ENCODE results near the gene CDH24. TPM values are rescaled to one million over a fixed set of nuclear protein-coding genes. Genes with fewer than 3 reads are reported as not detected.

The CDH24 gene
- total and polyA plus RNA-seq, 9 of the 15 experiments (the other 6 are each of a cell fraction or from before 2014, with no cell fraction given) = 0.04 to 16.2 (median 4.9) TPM

DNA sequence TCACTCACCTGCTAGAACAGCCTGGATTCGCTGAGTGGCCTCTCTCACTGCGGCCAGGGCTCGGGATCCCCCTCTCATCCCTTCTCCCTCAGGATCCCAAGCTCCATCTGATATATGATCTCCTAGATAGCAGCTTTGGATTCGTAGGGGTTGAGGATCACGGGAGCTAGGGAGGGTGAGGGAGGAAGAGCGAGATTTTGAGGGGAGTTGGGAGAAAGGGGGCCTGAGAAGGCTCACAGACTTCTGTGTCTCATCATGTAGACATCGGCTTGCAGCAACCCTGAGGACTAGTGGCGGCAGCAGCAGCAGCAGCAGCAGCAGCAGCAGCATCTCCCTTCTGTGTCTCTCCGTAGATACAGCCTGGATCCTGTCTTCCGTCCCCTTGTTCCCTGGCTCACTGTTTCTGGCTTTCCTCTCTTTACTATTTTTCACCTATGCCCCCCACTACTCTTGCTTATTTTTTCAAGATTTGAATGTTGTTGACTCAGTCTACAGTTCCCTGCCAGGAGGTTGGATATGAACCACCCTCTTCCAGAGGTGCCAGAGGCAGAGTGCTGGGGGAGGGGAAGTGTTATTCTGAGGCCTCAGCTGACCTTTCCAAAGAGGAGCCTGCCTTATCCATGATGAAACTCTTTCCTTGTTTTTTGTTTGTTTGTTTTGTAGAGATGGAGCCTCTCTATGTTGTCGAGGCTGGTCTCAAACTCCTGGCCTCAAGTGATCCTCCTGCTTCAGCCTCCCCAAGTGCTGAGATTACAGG, 47.4 kb upstream of the CDH24 start, which contains the start of gene CIROP:
Gene CIROP, minus strand, starts transcription at position 399 of the 757 bp plus-strand sequence. Its CDS starts 69 bp downstream, at position 330.
- intact Hi-C loops (cut with micrococcal nuclease) = loop anchor here (5.0 kb wide), 2 partner anchors 117 to 132 kb away; no protein-coding TSS in a partner anchor
- FAIRE-seq (no peak), ATAC-seq (no peak), DNase-seq (ENCODE audit: extremely low read depth in 1 of 4, low spot score in 3 of 4) (peak in 1 of 4 experiments; percentile 6)
- Histone ChIP-seq H3K4me1 (replicated peaks in 1 of 2; ENCODE audit: control insufficient read depth in 2 of 2, insufficient read depth in 2 of 2, low read length in 2 of 2) (peaks cover 4 to 8% of the 10 kb centered on the region in 2 experiments; a peak in 4 of 5 replicates), H3K36me3 (ENCODE audit: control insufficient read depth, insufficient read depth, low read length) (no peaks in the 10 kb centered on the region), H4K20me1 (replicated peaks; ENCODE audit: control insufficient read depth, insufficient read depth, low read length) (no peaks in the 10 kb centered on the region), H3K27me3 (ENCODE audit: control insufficient read depth in 2 of 2, insufficient read depth in 2 of 2, low read length in 2 of 2) (no peaks in the 10 kb centered on the region), H3K9ac (ENCODE audit: insufficient read depth in 1 of 2, low read depth in 2 of 2, low read length in 2 of 2) (no peak within 1 kb of the TSS), H2AFZ (ENCODE audit: low read depth, low read length) (0 out of 2 replicates have a peak within 1 kb of the TSS, but pooled peaks have one; percentile 56), H3K4me2 (ENCODE audit: insufficient read depth, low read length) (no peak within 1 kb of the TSS), H3K4me3 (no peak within 1 kb of the TSS), H3K79me2 (ENCODE audit: control insufficient read depth, insufficient read depth, low read length) (no peaks in the 10 kb centered on the region), H3K9me1 (ENCODE audit: control insufficient read depth, insufficient read depth, low read length) (no peaks in the 10 kb centered on the region), H3K9me3 (replicated peaks; ENCODE audit: control insufficient read depth, insufficient read depth, low read depth, low read length) (no peaks in the 10 kb centered on the region), H3K27ac (ENCODE audit: extremely low read depth, low read depth, low read length) (no peak within 1 kb of the TSS)
- ChIA-PET POLR2A (interaction anchor here (1.5 to 1.7 kb wide), 2 partner anchors 10 to 35 kb away, joined by 6 to 15 read pairs; partner anchors contain the start of genes ACIN1 and C14orf119), CTCF (ENCODE audit: low intra/inter-chr PET ratio) (interaction anchor here (1.7 kb wide), 1 partner anchor 35 kb away, joined by 4 read pairs; no protein-coding TSS in a partner anchor)
- 17% methylated on average over 11 of the region's 11 CpGs for WGBS (ENCODE audit: insufficient coverage, low coverage, missing lambda C conversion rate)
- no TSS peak for BruUV-seq (replicated peaks)
- in situ Hi-C loops (cut with MboI) = loop anchor here (5.0 kb wide), 1 partner anchor 37 kb away; no protein-coding TSS in a partner anchor
- TF ChIP-seq PHTF2 (CRISPR knock-in tag; IDR thresholded peaks at IDR 0.05) (no peak), ZNF584 (CRISPR knock-in tag; IDR thresholded peaks at IDR 0.05; ENCODE audit: low read depth) (no peak), PURB (CRISPR knock-in tag; IDR thresholded peaks at IDR 0.05; ENCODE audit: low read depth) (no peak), DPF2 (IDR thresholded peaks at IDR 0.05) (no peak), HDAC1 (IDR thresholded peaks at IDR 0.05) (no peak), CSDE1 (IDR thresholded peaks at IDR 0.05) (no peak), ARID3A (IDR thresholded peaks at IDR 0.05; ENCODE audit: borderline replicate concordance, low read depth, low read length) (no peak), ZSCAN29 (IDR thresholded peaks at IDR 0.05) (no peak)
- TF ChIP-seq, protein P1, sequence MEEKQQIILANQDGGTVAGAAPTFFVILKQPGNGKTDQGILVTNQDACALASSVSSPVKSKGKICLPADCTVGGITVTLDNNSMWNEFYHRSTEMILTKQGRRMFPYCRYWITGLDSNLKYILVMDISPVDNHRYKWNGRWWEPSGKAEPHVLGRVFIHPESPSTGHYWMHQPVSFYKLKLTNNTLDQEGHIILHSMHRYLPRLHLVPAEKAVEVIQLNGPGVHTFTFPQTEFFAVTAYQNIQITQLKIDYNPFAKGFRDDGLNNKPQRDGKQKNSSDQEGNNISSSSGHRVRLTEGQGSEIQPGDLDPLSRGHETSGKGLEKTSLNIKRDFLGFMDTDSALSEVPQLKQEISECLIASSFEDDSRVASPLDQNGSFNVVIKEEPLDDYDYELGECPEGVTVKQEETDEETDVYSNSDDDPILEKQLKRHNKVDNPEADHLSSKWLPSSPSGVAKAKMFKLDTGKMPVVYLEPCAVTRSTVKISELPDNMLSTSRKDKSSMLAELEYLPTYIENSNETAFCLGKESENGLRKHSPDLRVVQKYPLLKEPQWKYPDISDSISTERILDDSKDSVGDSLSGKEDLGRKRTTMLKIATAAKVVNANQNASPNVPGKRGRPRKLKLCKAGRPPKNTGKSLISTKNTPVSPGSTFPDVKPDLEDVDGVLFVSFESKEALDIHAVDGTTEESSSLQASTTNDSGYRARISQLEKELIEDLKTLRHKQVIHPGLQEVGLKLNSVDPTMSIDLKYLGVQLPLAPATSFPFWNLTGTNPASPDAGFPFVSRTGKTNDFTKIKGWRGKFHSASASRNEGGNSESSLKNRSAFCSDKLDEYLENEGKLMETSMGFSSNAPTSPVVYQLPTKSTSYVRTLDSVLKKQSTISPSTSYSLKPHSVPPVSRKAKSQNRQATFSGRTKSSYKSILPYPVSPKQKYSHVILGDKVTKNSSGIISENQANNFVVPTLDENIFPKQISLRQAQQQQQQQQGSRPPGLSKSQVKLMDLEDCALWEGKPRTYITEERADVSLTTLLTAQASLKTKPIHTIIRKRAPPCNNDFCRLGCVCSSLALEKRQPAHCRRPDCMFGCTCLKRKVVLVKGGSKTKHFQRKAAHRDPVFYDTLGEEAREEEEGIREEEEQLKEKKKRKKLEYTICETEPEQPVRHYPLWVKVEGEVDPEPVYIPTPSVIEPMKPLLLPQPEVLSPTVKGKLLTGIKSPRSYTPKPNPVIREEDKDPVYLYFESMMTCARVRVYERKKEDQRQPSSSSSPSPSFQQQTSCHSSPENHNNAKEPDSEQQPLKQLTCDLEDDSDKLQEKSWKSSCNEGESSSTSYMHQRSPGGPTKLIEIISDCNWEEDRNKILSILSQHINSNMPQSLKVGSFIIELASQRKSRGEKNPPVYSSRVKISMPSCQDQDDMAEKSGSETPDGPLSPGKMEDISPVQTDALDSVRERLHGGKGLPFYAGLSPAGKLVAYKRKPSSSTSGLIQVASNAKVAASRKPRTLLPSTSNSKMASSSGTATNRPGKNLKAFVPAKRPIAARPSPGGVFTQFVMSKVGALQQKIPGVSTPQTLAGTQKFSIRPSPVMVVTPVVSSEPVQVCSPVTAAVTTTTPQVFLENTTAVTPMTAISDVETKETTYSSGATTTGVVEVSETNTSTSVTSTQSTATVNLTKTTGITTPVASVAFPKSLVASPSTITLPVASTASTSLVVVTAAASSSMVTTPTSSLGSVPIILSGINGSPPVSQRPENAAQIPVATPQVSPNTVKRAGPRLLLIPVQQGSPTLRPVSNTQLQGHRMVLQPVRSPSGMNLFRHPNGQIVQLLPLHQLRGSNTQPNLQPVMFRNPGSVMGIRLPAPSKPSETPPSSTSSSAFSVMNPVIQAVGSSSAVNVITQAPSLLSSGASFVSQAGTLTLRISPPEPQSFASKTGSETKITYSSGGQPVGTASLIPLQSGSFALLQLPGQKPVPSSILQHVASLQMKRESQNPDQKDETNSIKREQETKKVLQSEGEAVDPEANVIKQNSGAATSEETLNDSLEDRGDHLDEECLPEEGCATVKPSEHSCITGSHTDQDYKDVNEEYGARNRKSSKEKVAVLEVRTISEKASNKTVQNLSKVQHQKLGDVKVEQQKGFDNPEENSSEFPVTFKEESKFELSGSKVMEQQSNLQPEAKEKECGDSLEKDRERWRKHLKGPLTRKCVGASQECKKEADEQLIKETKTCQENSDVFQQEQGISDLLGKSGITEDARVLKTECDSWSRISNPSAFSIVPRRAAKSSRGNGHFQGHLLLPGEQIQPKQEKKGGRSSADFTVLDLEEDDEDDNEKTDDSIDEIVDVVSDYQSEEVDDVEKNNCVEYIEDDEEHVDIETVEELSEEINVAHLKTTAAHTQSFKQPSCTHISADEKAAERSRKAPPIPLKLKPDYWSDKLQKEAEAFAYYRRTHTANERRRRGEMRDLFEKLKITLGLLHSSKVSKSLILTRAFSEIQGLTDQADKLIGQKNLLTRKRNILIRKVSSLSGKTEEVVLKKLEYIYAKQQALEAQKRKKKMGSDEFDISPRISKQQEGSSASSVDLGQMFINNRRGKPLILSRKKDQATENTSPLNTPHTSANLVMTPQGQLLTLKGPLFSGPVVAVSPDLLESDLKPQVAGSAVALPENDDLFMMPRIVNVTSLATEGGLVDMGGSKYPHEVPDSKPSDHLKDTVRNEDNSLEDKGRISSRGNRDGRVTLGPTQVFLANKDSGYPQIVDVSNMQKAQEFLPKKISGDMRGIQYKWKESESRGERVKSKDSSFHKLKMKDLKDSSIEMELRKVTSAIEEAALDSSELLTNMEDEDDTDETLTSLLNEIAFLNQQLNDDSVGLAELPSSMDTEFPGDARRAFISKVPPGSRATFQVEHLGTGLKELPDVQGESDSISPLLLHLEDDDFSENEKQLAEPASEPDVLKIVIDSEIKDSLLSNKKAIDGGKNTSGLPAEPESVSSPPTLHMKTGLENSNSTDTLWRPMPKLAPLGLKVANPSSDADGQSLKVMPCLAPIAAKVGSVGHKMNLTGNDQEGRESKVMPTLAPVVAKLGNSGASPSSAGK (IDR thresholded peaks at IDR 0.05) = no peak
